Fibroblast of pulmonary artery (primary cell): ENCODE data around the gene PRDM12.

ENCODE experiments used
- DNase-seq: peaks from one replicate; pipeline ENCODE4 v3.0.0-alpha.2; 2010; ENCODE audit warnings: low read depth
- H3K4me3 ChIP-seq: replicated peaks from 2 replicates; pipeline ENCODE4 v1.5.1; 2011; ENCODE audit warnings: low read depth, mild to moderate bottlenecking, control low read depth, low read length, moderate library complexity
- CTCF ChIP-seq: IDR thresholded peaks from 2 replicates; pipeline ENCODE4 v1.5.1; 2011; ENCODE audit warnings: mild to moderate bottlenecking, control low read depth, low read length, inconsistent platforms; ENCODE audit errors: missing control alignments

Gene PRDM12

GRCh38 chr9:130689572-130689936, 25.2 kb downstream of the PRDM12 start:
- TF ChIP-seq CTCF, result no peak
- H3K4me3 ChIP-seq, result peak overlapping the region; percentile 37
- DNase-seq, result no peak

- peak overlapping the region; percentile 39 for H3K4me3 ChIP-seq
- DNase-seq, result peak; percentile 95
- TF ChIP-seq CTCF, result no peak
These were observed 25.7 kb downstream of the PRDM12 start for GRCh38 chr9:130689937-130690700.

- H3K4me3 ChIP-seq, result no peak overlapping the region
- DNase-seq, result no peak
- no peak for TF ChIP-seq CTCF
These were observed 27.9 kb downstream of the PRDM12 start for GRCh38 chr9:130692321-130692720.

GRCh38 chr9:130693101-130693425, 28.7 kb downstream of the PRDM12 start:
- DNase-seq, result no peak
- H3K4me3 ChIP-seq, result peak overlapping the region; percentile 89
- no peak for TF ChIP-seq CTCF

- DNase-seq, result peak; percentile 99
- TF ChIP-seq CTCF, result no peak
- peak within 1 kb of the TSS; percentile 89 for H3K4me3 ChIP-seq
These were observed 29.2 kb downstream of the PRDM12 start, which contains the start of gene EXOSC2 for GRCh38 chr9:130693426-130694191. Gene EXOSC2 (plus strand): TSS chr9:130693780. CDS start chr9:130693792, 12 bp downstream.

- no peak for TF ChIP-seq CTCF
- DNase-seq, result no peak
- peak overlapping the region; percentile 89 for H3K4me3 ChIP-seq
These were observed 29.8 kb downstream of the PRDM12 start for GRCh38 chr9:130694205-130694604.
